Mammary epithelial cell (primary cell): ENCODE data around the gene ADAMTSL2.

Experiments
- CTCF ChIP-seq, 2 donors: IDR thresholded peaks in 1 of 2; conservative IDR thresholded peaks in 1 of 2; 2 replicates each; pipeline ENCODE4 v1.5.1; 2011 to 2012; ENCODE audit warnings: inconsistent platforms in 2 of 2, low read length in 2 of 2, mild to moderate bottlenecking in 2 of 2, control low read depth in 1 of 2, low read depth in 1 of 2; ENCODE audit not compliant: insufficient read depth in 1 of 2; ENCODE audit errors: extremely low read depth in 1 of 2
- EZH2 ChIP-seq: IDR thresholded peaks from 2 replicates; pipeline ENCODE4 v1.6.1; 2012; ENCODE audit warnings: low read length, inconsistent platforms, borderline replicate concordance

GRCh38 chr9:133499892-133500270 is 34.6 kb upstream of the ADAMTSL2 start:
- TF ChIP-seq CTCF (conservative IDR thresholded peaks at IDR 0.05 in 1 of 2, IDR thresholded peaks at IDR 0.05 in 1 of 2; ENCODE audit: extremely low read depth in 1 of 2, insufficient read depth in 1 of 2, low read depth in 1 of 2, low read length in 2 of 2) (no peak), EZH2 (no peak)
